ENCODE results near the gene PLA2G7.

PLA2G7 gene

DNA sequence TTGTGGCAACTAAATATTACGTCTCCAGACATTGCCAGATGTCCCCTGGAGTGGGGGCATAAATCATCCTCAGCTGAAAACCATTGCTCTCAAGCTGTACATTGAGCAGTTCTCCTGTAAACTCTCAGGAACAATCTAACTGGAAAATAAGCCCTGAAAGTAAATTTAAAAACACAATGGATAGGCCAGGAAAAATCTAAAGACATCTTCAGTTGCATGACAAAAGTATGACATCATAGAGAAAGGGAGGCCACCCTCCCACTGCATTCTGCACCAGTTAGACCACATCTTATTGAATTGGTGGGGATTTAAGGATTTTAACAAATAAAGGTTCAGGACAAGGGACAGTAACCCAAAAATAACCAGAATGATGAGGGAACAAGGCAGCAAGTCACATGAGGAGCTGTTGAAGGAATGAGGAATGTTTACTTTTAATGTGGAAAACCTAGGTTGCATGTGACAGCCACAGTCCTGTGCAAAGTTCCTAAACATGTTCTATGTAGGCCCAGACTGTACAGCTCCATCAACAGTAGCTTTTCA, 5.3 kb downstream of the PLA2G7 start:
- no peaks in the 10 kb centered on the region for H3K4me1 ChIP-seq (ENCODE audit: control insufficient read depth, insufficient read depth, low read length, poor library complexity, severe bottlenecking)
- no peaks in the 10 kb centered on the region for H3K9me3 ChIP-seq (ENCODE audit: control insufficient read depth, low read length)
- H3K36me3 ChIP-seq (ENCODE audit: control insufficient read depth, insufficient read depth, low read length) = no peaks in the 10 kb centered on the region
- 67 to 75% methylated on average over 1 of the region's 1 CpG for WGBS, 2 experiments (ENCODE audit: insufficient coverage in 2 of 2)
- no peak overlapping the region for H3K4me3 ChIP-seq (ENCODE audit: extremely low read depth, insufficient read depth, low read length, poor library complexity, severe bottlenecking)
- no peak overlapping the region for H3K27ac ChIP-seq (ENCODE audit: low read depth, low read length, severe bottlenecking)

DNA sequence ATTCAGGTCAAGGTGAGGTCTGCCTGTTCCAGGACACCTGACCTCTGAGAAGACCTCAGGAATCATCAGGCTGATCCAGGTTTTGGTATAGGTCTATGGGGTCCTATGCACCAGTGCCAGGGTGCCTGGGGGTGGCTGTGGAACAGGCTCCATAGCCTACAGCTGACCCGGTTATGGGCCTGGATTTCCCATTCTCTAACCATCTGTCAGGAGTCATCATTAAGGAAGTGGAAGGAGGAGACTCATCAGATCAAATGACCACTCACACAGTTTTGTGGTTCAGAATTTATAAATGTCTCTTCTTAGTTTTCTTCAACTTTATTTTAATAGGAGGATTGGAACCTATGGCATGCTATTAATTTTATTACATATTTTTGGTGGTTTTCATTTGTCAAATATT, 14.8 kb downstream of the PLA2G7 start:
- H3K36me3 ChIP-seq (ENCODE audit: control insufficient read depth, insufficient read depth, low read length) = no peaks in the 10 kb centered on the region
- no peak overlapping the region for H3K27ac ChIP-seq (ENCODE audit: low read depth, low read length, severe bottlenecking)
- WGBS, 2 experiments (ENCODE audit: insufficient coverage in 2 of 2) = no CpG with 5 or more reads among the region's 1 CpG
- H3K4me3 ChIP-seq (ENCODE audit: extremely low read depth, insufficient read depth, low read length, poor library complexity, severe bottlenecking) = no peak overlapping the region
- H3K4me1 ChIP-seq (ENCODE audit: control insufficient read depth, insufficient read depth, low read length, poor library complexity, severe bottlenecking) = no peaks in the 10 kb centered on the region
- H3K9me3 ChIP-seq (ENCODE audit: control insufficient read depth, low read length) = no peaks in the 10 kb centered on the region

DNA sequence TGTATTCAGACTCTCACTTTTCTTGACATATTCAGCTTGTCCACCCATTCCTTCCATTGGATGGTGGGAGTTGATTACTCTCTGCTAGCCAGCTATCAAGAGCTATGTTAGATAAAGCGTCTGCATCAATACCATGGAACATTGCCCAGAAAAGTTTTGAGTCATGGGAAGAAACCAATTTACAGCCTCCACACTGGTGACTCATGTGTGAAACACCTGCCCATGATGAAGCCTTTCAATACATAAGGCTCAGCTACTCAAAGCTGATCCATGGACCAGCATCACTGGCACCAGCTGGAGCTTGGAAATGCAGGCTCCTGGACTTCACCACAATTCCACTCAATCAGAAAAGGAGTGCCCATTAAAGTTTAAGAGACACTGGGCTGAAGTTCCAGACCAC, 16.1 kb downstream of the PLA2G7 start:
- H3K4me3 ChIP-seq (ENCODE audit: extremely low read depth, insufficient read depth, low read length, poor library complexity, severe bottlenecking) = no peak overlapping the region
- 67 to 100% methylated on average over 1 of the region's 1 CpG for WGBS, 2 experiments (ENCODE audit: insufficient coverage in 2 of 2)
- no peaks in the 10 kb centered on the region for H3K9me3 ChIP-seq (ENCODE audit: control insufficient read depth, low read length)
- H3K27ac ChIP-seq (ENCODE audit: low read depth, low read length, severe bottlenecking) = no peak overlapping the region
- H3K36me3 ChIP-seq (ENCODE audit: control insufficient read depth, insufficient read depth, low read length) = no peaks in the 10 kb centered on the region
- H3K4me1 ChIP-seq (ENCODE audit: control insufficient read depth, insufficient read depth, low read length, poor library complexity, severe bottlenecking) = no peaks in the 10 kb centered on the region

- Histone ChIP-seq H3K4me1 (ENCODE audit: control insufficient read depth, insufficient read depth, low read length, poor library complexity, severe bottlenecking) (no peaks in the 10 kb centered on the region), H3K9me3 (ENCODE audit: control insufficient read depth, low read length) (no peaks in the 10 kb centered on the region), H3K4me3 (ENCODE audit: extremely low read depth, insufficient read depth, low read length, poor library complexity, severe bottlenecking) (no peak overlapping the region), H3K27ac (ENCODE audit: low read depth, low read length, severe bottlenecking) (no peak overlapping the region), H3K36me3 (ENCODE audit: control insufficient read depth, insufficient read depth, low read length) (no peaks in the 10 kb centered on the region)
Measured at GRCh38 chr6:46715141-46715540, 20.0 kb downstream of the PLA2G7 start.

- H3K36me3 ChIP-seq (ENCODE audit: control insufficient read depth, insufficient read depth, low read length) = no peaks in the 10 kb centered on the region
- H3K9me3 ChIP-seq (ENCODE audit: control insufficient read depth, low read length) = no peaks in the 10 kb centered on the region
- no peak overlapping the region for H3K27ac ChIP-seq (ENCODE audit: low read depth, low read length, severe bottlenecking)
- 88% methylated on average over 1 of the region's 1 CpG; no CpG with 5 or more reads in 1 of the 2 experiments for WGBS, 2 experiments (ENCODE audit: insufficient coverage in 2 of 2)
- H3K4me1 ChIP-seq (ENCODE audit: control insufficient read depth, insufficient read depth, low read length, poor library complexity, severe bottlenecking) = no peaks in the 10 kb centered on the region
- no peak overlapping the region for H3K4me3 ChIP-seq (ENCODE audit: extremely low read depth, insufficient read depth, low read length, poor library complexity, severe bottlenecking)
Measured at GRCh38 chr6:46711491-46711890, 23.7 kb downstream of the PLA2G7 start.

- no peak overlapping the region for H3K27ac ChIP-seq (ENCODE audit: low read depth, low read length, severe bottlenecking)
- no peak overlapping the region for H3K4me3 ChIP-seq (ENCODE audit: extremely low read depth, insufficient read depth, low read length, poor library complexity, severe bottlenecking)
- no peaks in the 10 kb centered on the region for H3K9me3 ChIP-seq (ENCODE audit: control insufficient read depth, low read length)
- H3K4me1 ChIP-seq (ENCODE audit: control insufficient read depth, insufficient read depth, low read length, poor library complexity, severe bottlenecking) = no peaks in the 10 kb centered on the region
- no peaks in the 10 kb centered on the region for H3K36me3 ChIP-seq (ENCODE audit: control insufficient read depth, insufficient read depth, low read length)
- 78 to 80% methylated on average over 1 of the region's 2 CpGs for WGBS, 2 experiments (ENCODE audit: insufficient coverage in 2 of 2)
Measured at GRCh38 chr6:46706464-46706863, 28.7 kb downstream of the PLA2G7 start.

- no peak overlapping the region for H3K27ac ChIP-seq (ENCODE audit: low read depth, low read length, severe bottlenecking)
- no peaks in the 10 kb centered on the region for H3K36me3 ChIP-seq (ENCODE audit: control insufficient read depth, insufficient read depth, low read length)
- no peak overlapping the region for H3K4me3 ChIP-seq (ENCODE audit: extremely low read depth, insufficient read depth, low read length, poor library complexity, severe bottlenecking)
- H3K9me3 ChIP-seq (ENCODE audit: control insufficient read depth, low read length) = no peaks in the 10 kb centered on the region
- 49% methylated on average over 3 of the region's 3 CpGs; no CpG with 5 or more reads in 1 of the 2 experiments for WGBS, 2 experiments (ENCODE audit: insufficient coverage in 2 of 2)
- no peaks in the 10 kb centered on the region for H3K4me1 ChIP-seq (ENCODE audit: control insufficient read depth, insufficient read depth, low read length, poor library complexity, severe bottlenecking)
Measured at GRCh38 chr6:46704562-46704961, 30.6 kb downstream of the PLA2G7 start.

DNA sequence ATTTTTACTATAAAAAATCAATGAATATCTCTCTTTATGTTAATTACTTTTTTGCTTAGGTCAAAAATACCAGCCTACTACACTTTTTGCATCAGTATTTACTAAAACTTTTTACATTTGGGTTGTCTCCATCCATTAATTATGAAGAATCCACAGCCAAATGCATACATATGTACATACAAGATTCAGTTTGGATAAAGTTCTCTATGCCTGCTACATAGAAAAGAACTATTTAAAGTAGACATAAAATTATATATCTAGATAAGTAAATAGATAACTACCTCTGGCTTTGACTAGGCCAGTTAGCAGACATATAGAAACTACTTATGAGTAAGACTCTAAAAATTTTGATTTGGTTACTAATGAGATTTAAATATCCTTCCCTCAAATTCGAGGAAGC, 35.2 kb downstream of the PLA2G7 start:
- no CpG with 5 or more reads among the region's 1 CpG for WGBS, 2 experiments (ENCODE audit: insufficient coverage in 2 of 2)
- Histone ChIP-seq H3K36me3 (ENCODE audit: control insufficient read depth, insufficient read depth, low read length) (no peaks in the 10 kb centered on the region), H3K4me1 (ENCODE audit: control insufficient read depth, insufficient read depth, low read length, poor library complexity, severe bottlenecking) (no peaks in the 10 kb centered on the region), H3K4me3 (ENCODE audit: extremely low read depth, insufficient read depth, low read length, poor library complexity, severe bottlenecking) (no peak overlapping the region), H3K27ac (ENCODE audit: low read depth, low read length, severe bottlenecking) (no peak overlapping the region), H3K9me3 (ENCODE audit: control insufficient read depth, low read length) (no peaks in the 10 kb centered on the region)

DNA sequence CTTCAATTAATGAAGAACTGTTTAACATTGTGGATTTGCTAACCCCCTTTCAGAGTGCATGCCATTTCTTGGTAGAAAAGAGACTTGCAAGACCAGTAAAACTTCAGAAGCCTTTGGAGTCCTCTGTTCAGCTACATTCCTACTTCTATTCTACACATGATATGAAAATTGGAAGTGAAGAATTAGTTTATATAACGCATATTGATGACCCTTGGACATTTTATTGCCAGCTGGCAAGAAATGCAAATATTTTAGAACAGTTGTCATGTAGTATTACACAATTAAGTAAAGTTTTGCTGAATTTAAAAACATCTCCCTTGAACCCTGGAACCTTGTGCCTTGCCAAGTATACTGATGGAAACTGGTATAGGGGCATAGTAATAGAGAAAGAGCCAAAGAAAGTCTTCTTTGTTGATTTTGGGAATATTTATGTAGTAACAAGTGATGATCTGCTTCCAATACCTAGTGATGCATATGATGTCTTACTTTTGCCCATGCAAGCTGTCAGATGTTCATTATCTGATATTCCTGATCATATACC, 44.2 kb downstream of the PLA2G7 start:
- no CpG with 5 or more reads among the region's 1 CpG for WGBS, 2 experiments (ENCODE audit: insufficient coverage in 2 of 2)
- H3K4me3 ChIP-seq (ENCODE audit: extremely low read depth, insufficient read depth, low read length, poor library complexity, severe bottlenecking) = no peak overlapping the region
- no peaks in the 10 kb centered on the region for H3K36me3 ChIP-seq (ENCODE audit: control insufficient read depth, insufficient read depth, low read length)
- no peak overlapping the region for H3K27ac ChIP-seq (ENCODE audit: low read depth, low read length, severe bottlenecking)
- H3K9me3 ChIP-seq (ENCODE audit: control insufficient read depth, low read length) = no peaks in the 10 kb centered on the region
- H3K4me1 ChIP-seq (ENCODE audit: control insufficient read depth, insufficient read depth, low read length, poor library complexity, severe bottlenecking) = no peaks in the 10 kb centered on the region

DNA sequence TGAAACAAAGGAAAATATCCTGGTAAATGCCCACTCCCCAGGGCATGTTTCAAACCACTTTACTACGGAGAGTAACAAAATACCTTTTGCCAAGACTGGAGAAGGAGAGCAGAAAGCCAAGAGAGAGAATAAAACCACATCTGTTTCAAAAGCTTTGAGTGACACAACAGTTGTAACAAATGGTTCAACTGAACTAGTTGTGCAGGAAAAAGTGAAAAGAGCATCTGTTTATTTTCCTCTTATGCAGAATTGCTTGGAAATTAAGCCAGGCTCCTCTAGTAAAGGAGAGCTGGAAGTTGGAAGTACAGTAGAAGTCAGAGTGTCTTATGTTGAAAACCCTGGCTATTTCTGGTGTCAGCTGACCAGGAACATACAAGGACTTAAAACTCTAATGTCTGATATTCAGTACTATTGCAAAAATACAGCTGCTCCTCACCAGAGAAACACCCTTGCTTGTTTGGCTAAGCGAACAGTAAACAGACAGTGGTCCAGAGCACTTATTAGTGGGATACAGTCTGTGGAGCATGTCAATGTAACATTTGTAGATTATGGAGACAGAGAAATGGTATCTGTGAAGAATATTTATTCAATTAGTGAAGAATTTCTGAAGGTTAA, 44.9 kb downstream of the PLA2G7 start:
- no peaks in the 10 kb centered on the region for H3K4me1 ChIP-seq (ENCODE audit: control insufficient read depth, insufficient read depth, low read length, poor library complexity, severe bottlenecking)
- WGBS, 2 experiments (ENCODE audit: insufficient coverage in 2 of 2) = 86% methylated on average over 1 of the region's 2 CpGs; no CpG with 5 or more reads in 1 of the 2 experiments
- no peak overlapping the region for H3K27ac ChIP-seq (ENCODE audit: low read depth, low read length, severe bottlenecking)
- H3K9me3 ChIP-seq (ENCODE audit: control insufficient read depth, low read length) = no peaks in the 10 kb centered on the region
- no peak overlapping the region for H3K4me3 ChIP-seq (ENCODE audit: extremely low read depth, insufficient read depth, low read length, poor library complexity, severe bottlenecking)
- no peaks in the 10 kb centered on the region for H3K36me3 ChIP-seq (ENCODE audit: control insufficient read depth, insufficient read depth, low read length)

- Histone ChIP-seq H3K9me3 (ENCODE audit: control insufficient read depth, low read length) (no peaks in the 10 kb centered on the region), H3K36me3 (ENCODE audit: control insufficient read depth, insufficient read depth, low read length) (no peaks in the 10 kb centered on the region), H3K27ac (ENCODE audit: low read depth, low read length, severe bottlenecking) (no peak overlapping the region), H3K4me3 (ENCODE audit: extremely low read depth, insufficient read depth, low read length, poor library complexity, severe bottlenecking) (no peak overlapping the region), H3K4me1 (ENCODE audit: control insufficient read depth, insufficient read depth, low read length, poor library complexity, severe bottlenecking) (no peaks in the 10 kb centered on the region)
- WGBS, 2 experiments (ENCODE audit: insufficient coverage in 2 of 2) = 82 to 93% methylated on average over 2 to 3 of the region's 3 CpGs
Measured at GRCh38 chr6:46689657-46690056, 45.5 kb downstream of the PLA2G7 start.

Measured in mesodermal cell (in vitro differentiated cells).